HEK293 (cell line): ENCODE measurements around the gene HMCN2.

Experiments used
- CTCF ChIA-PET: fragments of 350-600 bp; formaldehyde crosslinking; extraction: SDS; loops from one replicate; lab custom pipeline; 2021; ENCODE audit warnings: antibody characterized with exemption; lab: Yijun Ruan, JAX
- POLR2A ChIA-PET: fragments of 300-600 bp; formaldehyde crosslinking; extraction: SDS; loops from one replicate; lab custom pipeline; 2020; ENCODE audit warnings: antibody characterized with exemption, inconsistent platforms; lab: Yijun Ruan, JAX
- H3K27ac ChIP-seq: fragments of 200-500 bp; sonication (Bioruptor generic); 2 replicates; pipeline ENCODE4 v1.5.1; 2014; ENCODE audit warnings: low read depth, low read length, control low read depth, inconsistent platforms; ENCODE audit errors: extremely low read depth
- H3K36me3 ChIP-seq, 2 experiments: fragments of 200-500 bp in 1 of 2; sonication (Bioruptor generic) in 1 of 2; 1 replicate in 1 of 2; 2 replicates in 1 of 2; pipeline ENCODE4 v1.5.1; 2014 to 2017; ENCODE audit warnings: inconsistent platforms in 2 of 2, low read length in 2 of 2; ENCODE audit not compliant: control insufficient read depth in 2 of 2, insufficient read depth in 1 of 2
- H3K4me1 ChIP-seq: fragments of 200-500 bp; sonication (Bioruptor generic); 2 replicates; pipeline ENCODE4 v1.5.1; 2014; ENCODE audit warnings: mild to moderate bottlenecking, low read length, inconsistent platforms; ENCODE audit not compliant: control insufficient read depth, insufficient read depth
- H3K4me3 ChIP-seq: 2 replicates; pipeline ENCODE4 v1.5.1; 2011; ENCODE audit warnings: low read depth, mild to moderate bottlenecking, control low read depth, low read length, moderate library complexity
- H3K9me3 ChIP-seq: fragments of 200-500 bp; sonication (Bioruptor generic); 2 replicates; pipeline ENCODE4 v1.5.1; 2014; ENCODE audit warnings: low read depth, low read length, inconsistent platforms; ENCODE audit not compliant: control insufficient read depth, insufficient read depth
- CTCF ChIP-seq: fragments of 450-650 bp; formaldehyde crosslinking; IDR thresholded peaks from 2 replicates; pipeline ENCODE4 v1.5.1; 2016; ENCODE audit warnings: missing biosample characterization, missing genetic modification characterization
- GFI1B ChIP-seq: fragments of 450-650 bp; formaldehyde crosslinking; IDR thresholded peaks from 2 replicates; pipeline ENCODE4 v1.5.1; 2016; ENCODE audit warnings: missing biosample characterization, missing genetic modification characterization
- GLIS2 ChIP-seq: fragments of 450-650 bp; formaldehyde crosslinking; IDR thresholded peaks from 2 replicates; pipeline ENCODE4 v1.5.1; 2016; ENCODE audit warnings: missing biosample characterization, missing genetic modification characterization
- KLF10 ChIP-seq: fragments of 450-650 bp; IDR thresholded peaks from 2 replicates; pipeline ENCODE4 v1.5.1; 2018; ENCODE audit warnings: missing biosample characterization, mild to moderate bottlenecking, missing genetic modification characterization
- PRDM10 ChIP-seq: fragments of 450-650 bp; formaldehyde crosslinking; IDR thresholded peaks from 2 replicates; pipeline ENCODE4 v1.5.1; 2016; ENCODE audit warnings: missing biosample characterization, missing genetic modification characterization
- YY2 ChIP-seq: fragments of 450-650 bp; formaldehyde crosslinking; IDR thresholded peaks from 2 replicates; pipeline ENCODE4 v1.5.1; 2016; ENCODE audit warnings: missing biosample characterization, missing genetic modification characterization
- ZNF133 ChIP-seq: fragments of 450-650 bp; formaldehyde crosslinking; IDR thresholded peaks from 2 replicates; pipeline ENCODE4 v1.5.1; 2016; ENCODE audit warnings: missing biosample characterization, missing genetic modification characterization
- ZNF169 ChIP-seq: fragments of 450-650 bp; formaldehyde crosslinking; IDR thresholded peaks from 2 replicates; pipeline ENCODE4 v1.5.1; 2016; ENCODE audit warnings: missing biosample characterization, missing genetic modification characterization
- ZNF175 ChIP-seq: fragments of 450-650 bp; formaldehyde crosslinking; IDR thresholded peaks from 2 replicates; pipeline ENCODE4 v1.5.1; 2016; ENCODE audit warnings: missing biosample characterization, missing genetic modification characterization
- ZNF202 ChIP-seq: fragments of 450-650 bp; formaldehyde crosslinking; IDR thresholded peaks from 2 replicates; pipeline ENCODE4 v1.5.1; 2016; ENCODE audit warnings: missing biosample characterization, missing genetic modification characterization, borderline replicate concordance
- ZNF248 ChIP-seq: fragments of 450-650 bp; formaldehyde crosslinking; IDR thresholded peaks from 2 replicates; pipeline ENCODE4 v1.5.1; 2017; ENCODE audit warnings: missing biosample characterization, missing genetic modification characterization
- ZNF26 ChIP-seq: fragments of 450-650 bp; formaldehyde crosslinking; IDR thresholded peaks from 2 replicates; pipeline ENCODE4 v1.5.1; 2016; ENCODE audit warnings: missing biosample characterization, missing genetic modification characterization
- ZNF311 ChIP-seq: fragments of 450-650 bp; formaldehyde crosslinking; IDR thresholded peaks from 2 replicates; pipeline ENCODE4 v1.5.1; 2017; ENCODE audit warnings: missing biosample characterization, missing genetic modification characterization, borderline replicate concordance
- ZNF473 ChIP-seq: fragments of 450-650 bp; formaldehyde crosslinking; IDR thresholded peaks from 2 replicates; pipeline ENCODE4 v1.5.1; 2017; ENCODE audit warnings: missing biosample characterization, missing genetic modification characterization
- ZNF48 ChIP-seq: fragments of 450-650 bp; formaldehyde crosslinking; IDR thresholded peaks from 2 replicates; pipeline ENCODE4 v1.5.1; 2016; ENCODE audit warnings: missing biosample characterization, missing genetic modification characterization
- ZNF677 ChIP-seq: fragments of 450-650 bp; IDR thresholded peaks from 2 replicates; pipeline ENCODE4 v1.5.0; 2018; ENCODE audit warnings: missing biosample characterization, mild to moderate bottlenecking, missing genetic modification characterization, moderate library complexity
- ZNF76 ChIP-seq: fragments of 450-650 bp; formaldehyde crosslinking; IDR thresholded peaks from 2 replicates; pipeline ENCODE4; 2016; ENCODE audit warnings: low read depth, missing biosample characterization, missing genetic modification characterization, borderline replicate concordance
- ZNF768 ChIP-seq: fragments of 450-650 bp; formaldehyde crosslinking; IDR thresholded peaks from 2 replicates; pipeline ENCODE4 v1.5.1; 2018; ENCODE audit warnings: missing biosample characterization, mild to moderate bottlenecking, missing genetic modification characterization
- ZXDB ChIP-seq: fragments of 450-650 bp; formaldehyde crosslinking; IDR thresholded peaks from 2 replicates; pipeline ENCODE4 v1.5.1; 2016; ENCODE audit warnings: missing biosample characterization, missing genetic modification characterization
- TF ChIP-seq, protein P1 (sequence below): fragments of 450-650 bp; IDR thresholded peaks from 2 replicates; pipeline ENCODE4 v1.5.1; 2018; ENCODE audit warnings: missing biosample characterization, mild to moderate bottlenecking, missing genetic modification characterization
- TF ChIP-seq, protein P2 (sequence below): fragments of 450-650 bp; formaldehyde crosslinking; IDR thresholded peaks from 2 replicates; pipeline ENCODE4 v1.5.1; 2016; ENCODE audit warnings: missing biosample characterization, missing genetic modification characterization

HMCN2 gene

GRCh38 chr9:130275156-130275555 is 9.6 kb downstream of the HMCN2 start:
- no peaks in the 10 kb centered on the region for H3K36me3 ChIP-seq
- no peaks in the 10 kb centered on the region for H3K4me1 ChIP-seq
- TF ChIP-seq, protein P1, sequence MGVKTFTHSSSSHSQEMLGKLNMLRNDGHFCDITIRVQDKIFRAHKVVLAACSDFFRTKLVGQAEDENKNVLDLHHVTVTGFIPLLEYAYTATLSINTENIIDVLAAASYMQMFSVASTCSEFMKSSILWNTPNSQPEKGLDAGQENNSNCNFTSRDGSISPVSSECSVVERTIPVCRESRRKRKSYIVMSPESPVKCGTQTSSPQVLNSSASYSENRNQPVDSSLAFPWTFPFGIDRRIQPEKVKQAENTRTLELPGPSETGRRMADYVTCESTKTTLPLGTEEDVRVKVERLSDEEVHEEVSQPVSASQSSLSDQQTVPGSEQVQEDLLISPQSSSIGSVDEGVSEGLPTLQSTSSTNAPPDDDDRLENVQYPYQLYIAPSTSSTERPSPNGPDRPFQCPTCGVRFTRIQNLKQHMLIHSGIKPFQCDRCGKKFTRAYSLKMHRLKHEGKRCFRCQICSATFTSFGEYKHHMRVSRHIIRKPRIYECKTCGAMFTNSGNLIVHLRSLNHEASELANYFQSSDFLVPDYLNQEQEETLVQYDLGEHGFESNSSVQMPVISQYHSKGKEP (tag by site-specific recombination) = no peak
- TF ChIP-seq ZNF133 (no peak), GLIS2 (tag by site-specific recombination) (no peak), GFI1B (tag by site-specific recombination) (no peak)
- ChIA-PET CTCF (no interaction called here), POLR2A (interaction anchor here (1.1 kb wide), 1 partner anchor 115 kb away, joined by 3 read pairs; no protein-coding TSS in a partner anchor)
- H3K27ac ChIP-seq = no peak overlapping the region
- no peaks in the 10 kb centered on the region for H3K9me3 ChIP-seq
- no peak overlapping the region for H3K4me3 ChIP-seq

DNA sequence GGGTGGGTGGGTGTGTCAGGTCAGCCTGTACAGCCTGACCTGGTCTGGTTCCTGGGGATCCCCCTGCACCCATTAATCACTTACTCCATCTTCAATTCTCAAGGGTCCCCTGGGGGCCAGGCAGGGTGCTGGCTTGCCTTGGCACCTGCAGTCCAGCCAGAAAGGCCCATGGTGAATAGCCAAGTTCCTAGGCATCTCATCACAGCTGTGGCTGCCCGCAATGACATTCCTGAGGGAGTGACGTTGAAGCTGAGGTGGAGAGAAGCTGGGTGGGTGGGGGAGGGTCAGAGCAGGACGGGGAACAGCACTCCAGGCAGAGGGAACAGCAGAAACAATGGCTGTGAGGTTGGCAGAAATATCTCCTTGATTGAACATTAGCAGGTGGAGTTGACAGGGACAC is 10.6 kb downstream of the HMCN2 start:
- ChIA-PET POLR2A (interaction anchor here (0.5 to 1.1 kb wide), 5 partner anchors 12 to 1213 kb away, joined by 3 to 4 read pairs (median 3); no protein-coding TSS in a partner anchor), CTCF (interaction anchor here (0.5 to 1.5 kb wide), 4 partner anchors 12 to 169 kb away, joined by 3 to 6 read pairs (median 4); no protein-coding TSS in a partner anchor)
- TF ChIP-seq ZNF133 (no peak), ZNF311 (tag by site-specific recombination) (no peak), ZNF175 (no peak), PRDM10 (no peak), YY2 (tag by site-specific recombination) (no peak)
- no peak overlapping the region for H3K27ac ChIP-seq
- H3K36me3 ChIP-seq = no peaks in the 10 kb centered on the region
- H3K4me3 ChIP-seq = no peak overlapping the region
- H3K4me1 ChIP-seq = no peaks in the 10 kb centered on the region
- no peaks in the 10 kb centered on the region for H3K9me3 ChIP-seq

- Histone ChIP-seq H3K36me3 (no peaks in the 10 kb centered on the region), H3K4me3 (no peak overlapping the region), H3K9me3 (no peaks in the 10 kb centered on the region), H3K27ac (no peak overlapping the region), H3K4me1 (no peaks in the 10 kb centered on the region)
- POLR2A ChIA-PET = no interaction called here
- CTCF ChIA-PET = interaction anchor here (1.1 to 1.5 kb wide), 3 partner anchors 13 to 170 kb away, joined by 4 to 6 read pairs (median 5); no protein-coding TSS in a partner anchor
- TF ChIP-seq ZNF48 (tag by site-specific recombination) = no peak
- TF ChIP-seq ZXDB (tag by site-specific recombination) = no peak
- TF ChIP-seq ZNF248 (tag by site-specific recombination) = no peak
- no peak for TF ChIP-seq ZNF768 (tag by site-specific recombination)
- no peak for TF ChIP-seq ZNF677 (tag by site-specific recombination)
- no peak for TF ChIP-seq ZNF473 (tag by site-specific recombination)
- no peak for TF ChIP-seq ZNF26
- TF ChIP-seq, protein P2, sequence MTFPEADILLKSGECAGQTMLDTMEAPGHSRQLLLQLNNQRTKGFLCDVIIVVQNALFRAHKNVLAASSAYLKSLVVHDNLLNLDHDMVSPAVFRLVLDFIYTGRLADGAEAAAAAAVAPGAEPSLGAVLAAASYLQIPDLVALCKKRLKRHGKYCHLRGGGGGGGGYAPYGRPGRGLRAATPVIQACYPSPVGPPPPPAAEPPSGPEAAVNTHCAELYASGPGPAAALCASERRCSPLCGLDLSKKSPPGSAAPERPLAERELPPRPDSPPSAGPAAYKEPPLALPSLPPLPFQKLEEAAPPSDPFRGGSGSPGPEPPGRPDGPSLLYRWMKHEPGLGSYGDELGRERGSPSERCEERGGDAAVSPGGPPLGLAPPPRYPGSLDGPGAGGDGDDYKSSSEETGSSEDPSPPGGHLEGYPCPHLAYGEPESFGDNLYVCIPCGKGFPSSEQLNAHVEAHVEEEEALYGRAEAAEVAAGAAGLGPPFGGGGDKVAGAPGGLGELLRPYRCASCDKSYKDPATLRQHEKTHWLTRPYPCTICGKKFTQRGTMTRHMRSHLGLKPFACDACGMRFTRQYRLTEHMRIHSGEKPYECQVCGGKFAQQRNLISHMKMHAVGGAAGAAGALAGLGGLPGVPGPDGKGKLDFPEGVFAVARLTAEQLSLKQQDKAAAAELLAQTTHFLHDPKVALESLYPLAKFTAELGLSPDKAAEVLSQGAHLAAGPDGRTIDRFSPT (tag by site-specific recombination) = no peak
- no peak for TF ChIP-seq ZNF202 (tag by site-specific recombination)
- no peak for TF ChIP-seq KLF10
- no peak for TF ChIP-seq CTCF (tag by site-specific recombination)
- no peak for TF ChIP-seq ZNF76 (tag by site-specific recombination)
- no peak for TF ChIP-seq ZNF175
- no peak for TF ChIP-seq ZNF169 (tag by site-specific recombination)
Measured at GRCh38 chr9:130276955-130277354, 11.4 kb downstream of the HMCN2 start.
